Gastrocnemius medialis (tissue), 4 donors: ENCODE data around the gene SREBF1. TPM values are rescaled to one million over a fixed set of nuclear protein-coding genes. Genes with fewer than 3 reads are reported as not detected.

Experiments used
- ATAC-seq, 2 donors: fragments of 150-250 bp; one replicate each; pipeline ENCODE4 v1.9.1; 2016
- DNase-seq, 2 donors: peaks; one replicate each; pipeline ENCODE4 v3.0.0-alpha.2; 2019
- H3K27ac ChIP-seq, 4 donors: fragments of 200-600 bp; sonication (generic); 1 replicate in 1 of 4; 2 replicates in 3 of 4; pipeline ENCODE4 v1.5.1; 2016 to 2018; ENCODE audit warnings: mild to moderate bottlenecking in 2 of 4, moderate library complexity in 1 of 4
- H3K27me3 ChIP-seq, 3 donors: fragments of 200-600 bp; sonication (generic) in 2 of 3; 1 replicate in 1 of 3; 2 replicates in 2 of 3; pipeline versions ENCODE4 v1.5.1 to v1.6.0; 2016 to 2019; ENCODE audit warnings: mild to moderate bottlenecking in 1 of 3, moderate library complexity in 1 of 3
- H3K36me3 ChIP-seq, 2 donors: fragments of 200-600 bp; sonication (generic) in 1 of 2; one replicate each; pipeline ENCODE4 v1.5.1; 2017 to 2018
- H3K4me1 ChIP-seq, 2 donors: fragments of 200-600 bp; sonication (generic) in 1 of 2; one replicate each; pipeline ENCODE4 v1.5.1; 2016 to 2017; ENCODE audit warnings: mild to moderate bottlenecking in 2 of 2
- H3K4me3 ChIP-seq, 4 donors: fragments of 200-600 bp; sonication (generic) in 3 of 4; 1 replicate in 1 of 4; 2 replicates in 3 of 4; pipeline ENCODE4 v1.5.1; 2016 to 2019; ENCODE audit warnings: mild to moderate bottlenecking in 2 of 4
- H3K9me3 ChIP-seq, 3 donors: fragments of 200-600 bp; sonication (generic) in 2 of 3; 1 replicate in 1 of 3; 2 replicates in 2 of 3; pipeline ENCODE4 v1.5.1; 2016 to 2019
- CTCF ChIP-seq, 5 experiments: fragments of 450-650 bp in 3 of 5; fragments of 200-600 bp in 2 of 5; sonication (generic) in 2 of 5; IDR thresholded peaks in 4 of 5; conservative IDR thresholded peaks in 1 of 5; 1 replicate in 4 of 5; 2 replicates in 1 of 5; pipeline ENCODE4 v1.5.1; 2016 to 2019; ENCODE audit warnings: antibody characterized with exemption in 5 of 5, mild to moderate bottlenecking in 3 of 5, moderate library complexity in 3 of 5
- POLR2A ChIP-seq, 2 donors: fragments of 450-650 bp; IDR thresholded peaks; one replicate each; pipeline ENCODE4 v1.6.1; 2017; ENCODE audit warnings: antibody characterized with exemption in 2 of 2, mild to moderate bottlenecking in 2 of 2, moderate library complexity in 2 of 2
- in situ Hi-C, 4 donors: fragments of 200-750 bp; cut with MboI; loops; one replicate each; pipeline versions ENCODE4 v1.15.0 to v1.8.0; 2017; ENCODE audit warnings: low sequenced_read_pairs in 4 of 4
- intact Hi-C: fragments of 100-400 bp; cut with DNase I; formaldehyde crosslinking; loops from one replicate; pipeline ENCODE4 v1.15.1; 2023; ENCODE audit warnings: low total_unique reads
- total RNA-seq, 4 donors: library from RNA; depleted of rRNA; stranded (reverse); fragments of >200 nt; gene quantifications; one replicate each; pipeline versions ENCODE4 v1.1.0 to v1.2.3, GENCODE V29; 2016

The SREBF1 gene
- total RNA-seq, 4 donors from 2014 or later = 11.1 to 64.5 (median 32.3) TPM

GRCh38 chr17:17830740-17831207, 6.0 kb downstream of the SREBF1 start:
- Histone ChIP-seq H3K9me3 (no peaks in the 10 kb centered on the region), H3K4me1 (peaks cover 51 to 69% of the 10 kb centered on the region in 2 donors), H3K27ac (peak overlapping the region; percentile 58 to 74 (median 70)), H3K36me3 (no peaks in the 10 kb centered on the region), H3K4me3 (no peak overlapping the region), H3K27me3 (no peaks in the 10 kb centered on the region)
- DNase-seq (peak in 1 of 2 donors; percentile 80), ATAC-seq (peak in 1 of 2 donors; percentile 71)
- in situ Hi-C loops (no loop called here), intact Hi-C loops (no loop called here)
- TF ChIP-seq CTCF (IDR thresholded peaks at IDR 0.05 in 4 of 5, conservative IDR thresholded peaks at IDR 0.05 in 1 of 5) = no peak
- TF ChIP-seq POLR2A (IDR thresholded peaks at IDR 0.05) = no peak

- Histone ChIP-seq H3K27ac (peak overlapping the region; percentile 58 to 74 (median 70)), H3K36me3 (no peaks in the 10 kb centered on the region), H3K4me1 (peaks cover 51 to 69% of the 10 kb centered on the region in 2 donors), H3K27me3 (no peaks in the 10 kb centered on the region), H3K9me3 (no peaks in the 10 kb centered on the region), H3K4me3 (no peak overlapping the region)
- ATAC-seq (no peak), DNase-seq (no peak)
- TF ChIP-seq POLR2A (IDR thresholded peaks at IDR 0.05) = no peak
- no peak for TF ChIP-seq CTCF (IDR thresholded peaks at IDR 0.05 in 4 of 5, conservative IDR thresholded peaks at IDR 0.05 in 1 of 5)
- intact Hi-C loops (no loop called here), in situ Hi-C loops (no loop called here)
Measured at GRCh38 chr17:17830269-17830567, 6.6 kb downstream of the SREBF1 start.

- ATAC-seq (no peak), DNase-seq (no peak)
- H3K36me3 ChIP-seq = no peaks in the 10 kb centered on the region
- H3K9me3 ChIP-seq = no peaks in the 10 kb centered on the region
- H3K4me3 ChIP-seq = no peak overlapping the region
- no peaks in the 10 kb centered on the region for H3K27me3 ChIP-seq
- TF ChIP-seq POLR2A (IDR thresholded peaks at IDR 0.05) (no peak), CTCF (IDR thresholded peaks at IDR 0.05 in 4 of 5, conservative IDR thresholded peaks at IDR 0.05 in 1 of 5) (no peak)
- intact Hi-C loops (no loop called here), in situ Hi-C loops (no loop called here)
- peak overlapping the region; percentile 26 to 97 (median 81) for H3K27ac ChIP-seq
- peaks cover 57 to 75% of the 10 kb centered on the region in 2 donors for H3K4me1 ChIP-seq
Measured at GRCh38 chr17:17827826-17828621, 8.8 kb downstream of the SREBF1 start.

GRCh38 chr17:17826942-17827785, 9.6 kb downstream of the SREBF1 start:
- intact Hi-C loops = no loop called here
- H3K27me3 ChIP-seq = no peaks in the 10 kb centered on the region
- in situ Hi-C loops = no loop called here
- H3K27ac ChIP-seq = peak overlapping the region; percentile 88 to 97 (median 94)
- no peaks in the 10 kb centered on the region for H3K36me3 ChIP-seq
- TF ChIP-seq POLR2A (IDR thresholded peaks at IDR 0.05) (no peak), CTCF (IDR thresholded peaks at IDR 0.05 in 4 of 5, conservative IDR thresholded peaks at IDR 0.05 in 1 of 5) (no peak)
- ATAC-seq (no peak), DNase-seq (no peak)
- no peaks in the 10 kb centered on the region for H3K9me3 ChIP-seq
- no peak overlapping the region for H3K4me3 ChIP-seq
- peaks cover 57 to 83% of the 10 kb centered on the region in 2 donors for H3K4me1 ChIP-seq
